HepG2 (cell line): ENCODE results near the gene ADAM15. TPM values are rescaled to one million over a fixed set of nuclear protein-coding genes. Genes with fewer than 3 reads are reported as not detected.

ENCODE experiments used
- CREM ChIP-seq, 2 experiments: sonication (generic) in 1 of 2; formaldehyde crosslinking in 1 of 2; IDR thresholded peaks; 2 replicates each; pipeline versions ENCODE4 v1.4.0 to v1.6.1; 2016 to 2020; ENCODE audit warnings: antibody characterized with exemption in 1 of 2, mild to moderate bottlenecking in 1 of 2, missing genetic modification reagents in 1 of 2
- ETV6 ChIP-seq: sonication (generic); formaldehyde crosslinking; conservative IDR thresholded peaks from 2 replicates; pipeline ENCODE4 v1.4.0; 2020; ENCODE audit warnings: missing genetic modification reagents
- FOXP1 ChIP-seq, 2 experiments: fragments of 450-650 bp in 1 of 2; IDR thresholded peaks; 2 replicates each; pipeline ENCODE4 v1.6.1; 2017 to 2018; ENCODE audit warnings: antibody characterized with exemption in 1 of 2
- IRF2 ChIP-seq: IDR thresholded peaks from 2 replicates; pipeline ENCODE4 v1.6.1; 2018; ENCODE audit warnings: missing genetic modification reagents, missing compliant biosample characterization
- JUN ChIP-seq: sonication (generic); formaldehyde crosslinking; IDR thresholded peaks from 2 replicates; pipeline ENCODE4 v1.4.0; 2020; ENCODE audit warnings: mild to moderate bottlenecking, missing genetic modification reagents
- KMT2A ChIP-seq: sonication (generic); formaldehyde crosslinking; IDR thresholded peaks from 2 replicates; pipeline ENCODE4 v1.4.0; 2020; ENCODE audit warnings: missing genetic modification reagents
- NFKBIZ ChIP-seq: IDR thresholded peaks from 2 replicates; pipeline ENCODE4 v1.6.1; 2018; ENCODE audit warnings: missing genetic modification reagents, missing compliant biosample characterization
- RARA ChIP-seq: IDR thresholded peaks from 2 replicates; pipeline ENCODE4 v1.6.1; 2016; ENCODE audit warnings: missing genetic modification reagents, missing compliant biosample characterization
- RELA ChIP-seq: sonication (generic); formaldehyde crosslinking; IDR thresholded peaks from 2 replicates; pipeline ENCODE4 v1.4.0; 2020; ENCODE audit warnings: missing genetic modification reagents
- SOX6 ChIP-seq, 2 experiments: fragments of 450-650 bp in 1 of 2; sonication (generic) in 1 of 2; formaldehyde crosslinking in 1 of 2; IDR thresholded peaks; 2 replicates each; pipeline versions ENCODE4 v1.4.0 to v1.6.1; 2017 to 2020; ENCODE audit warnings: antibody characterized with exemption in 1 of 2, mild to moderate bottlenecking in 1 of 2, missing genetic modification reagents in 1 of 2
- SP4 ChIP-seq: sonication (generic); formaldehyde crosslinking; IDR thresholded peaks from 2 replicates; pipeline ENCODE4 v1.8.1; 2023; ENCODE audit warnings: mild to moderate bottlenecking, missing genetic modification reagents
- SYNCRIP ChIP-seq: fragments of 200-400 bp; formaldehyde crosslinking; IDR thresholded peaks from 2 replicates; pipeline ENCODE4 v1.6.1; 2018; ENCODE audit warnings: mild to moderate bottlenecking, low read depth, low read length; ENCODE audit not compliant: insufficient read depth
- ZBTB7A ChIP-seq: sonication (generic); formaldehyde crosslinking; IDR thresholded peaks from 2 replicates; pipeline ENCODE4 v1.8.0; 2022; ENCODE audit warnings: mild to moderate bottlenecking, missing genetic modification reagents
- ZMYM2 ChIP-seq: sonication (generic); formaldehyde crosslinking; IDR thresholded peaks from 2 replicates; pipeline ENCODE4 v1.8.0; 2022; ENCODE audit warnings: mild to moderate bottlenecking, missing genetic modification reagents
- ZNF33A ChIP-seq: sonication (generic); formaldehyde crosslinking; IDR thresholded peaks from 2 replicates; pipeline ENCODE4 v1.5.1; 2020; ENCODE audit warnings: missing genetic modification reagents, mild to moderate bottlenecking, moderate library complexity, borderline replicate concordance
- ZNF605 ChIP-seq: sonication (generic); formaldehyde crosslinking; IDR thresholded peaks from 2 replicates; pipeline ENCODE4 v1.8.0; 2022; ENCODE audit warnings: mild to moderate bottlenecking, missing genetic modification reagents
- ZNF749 ChIP-seq: sonication (generic); formaldehyde crosslinking; IDR thresholded peaks from 2 replicates; pipeline ENCODE4 v1.8.0; 2022; ENCODE audit warnings: mild to moderate bottlenecking, missing genetic modification reagents, moderate library complexity, borderline replicate concordance
- polyA plus RNA-seq, 8 experiments: library from polyadenylated mRNA; depleted of rRNA in 3 of 8; stranded (reverse) in 7 of 8; unstranded in 1 of 8; fragments of >200 nt; fragmentation: Illumina TruSeq in 4 of 8; extraction: Trizol in 4 of 8; gene quantifications; 2 replicates each; pipeline versions ENCODE4 v1.2.1 to v1.2.3, GENCODE V29; 2011 to 2016; ENCODE audit warnings: low read depth in 4 of 8, missing spikeins in 1 of 8, mixed read lengths in 1 of 8; ENCODE audit not compliant: insufficient read depth in 1 of 8
- total RNA-seq, 5 experiments: library from RNA; depleted of rRNA; stranded (reverse); fragments of >200 nt; fragmentation: Illumina TruSeq; extraction: Trizol; gene quantifications; 2 replicates each; pipeline ENCODE4 v1.2.3, GENCODE V29; 2016; ENCODE audit warnings: low read depth in 1 of 5
- TF ChIP-seq, protein P1 (sequence below): sonication (generic); formaldehyde crosslinking; IDR thresholded peaks from 2 replicates; pipeline ENCODE4 v1.9.0; 2022; ENCODE audit warnings: missing genetic modification reagents, mild to moderate bottlenecking, borderline replicate concordance
- TF ChIP-seq, protein P2 (sequence below): sonication (generic); formaldehyde crosslinking; IDR thresholded peaks from 2 replicates; pipeline ENCODE4 v1.5.0; 2020; ENCODE audit warnings: mild to moderate bottlenecking, missing genetic modification reagents
- TF ChIP-seq, protein P3 (sequence below): sonication (generic); formaldehyde crosslinking; IDR thresholded peaks from 2 replicates; pipeline ENCODE4 v1.4.0; 2020; ENCODE audit warnings: missing genetic modification reagents
- TF ChIP-seq, protein P4 (sequence below): fragments of 450-650 bp; IDR thresholded peaks from 2 replicates; pipeline ENCODE4 v1.6.1; 2017; ENCODE audit warnings: mild to moderate bottlenecking

ADAM15 gene
- total and polyA plus RNA-seq, 2 of the 13 experiments (the other 11 are each of a cell fraction or from before 2014, with no cell fraction given): 17.9 to 25.6 TPM

DNA sequence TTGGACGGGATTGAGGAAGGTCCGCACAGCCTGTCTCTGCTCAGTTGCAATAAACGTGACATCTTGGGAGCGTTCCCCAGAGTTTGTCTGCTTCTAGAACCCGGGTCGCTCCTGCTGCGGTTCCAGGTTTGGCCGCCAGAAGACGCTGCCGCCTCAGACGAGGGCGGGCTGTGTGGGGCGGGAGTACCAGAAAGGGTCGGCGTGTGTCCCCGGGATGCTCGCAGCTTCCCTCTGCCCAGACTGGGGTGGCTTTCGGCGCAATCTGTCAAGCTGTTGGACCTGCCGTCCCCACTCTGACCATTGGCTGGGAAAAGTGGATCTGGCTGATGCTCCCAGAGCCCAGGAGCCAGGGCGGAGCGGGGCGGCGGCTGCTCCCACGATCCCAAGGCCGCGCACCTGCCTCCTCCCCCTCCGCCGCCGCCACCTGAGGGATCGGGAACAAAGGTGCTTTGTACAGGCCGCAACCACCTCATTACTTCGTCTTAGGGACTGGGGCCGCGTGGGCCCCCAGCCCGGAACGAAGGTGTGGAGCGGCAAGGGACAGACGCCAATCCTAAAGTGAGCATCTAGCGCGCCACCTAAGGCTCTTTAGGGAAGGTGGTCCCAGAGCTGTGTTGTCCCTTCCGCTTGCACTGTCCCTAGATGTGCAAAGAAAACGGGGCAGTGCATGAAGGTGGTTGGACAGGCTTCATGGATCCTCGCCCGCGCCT is 11.7 kb downstream of the ADAM15 start (continued):
- TF ChIP-seq, protein P1, sequence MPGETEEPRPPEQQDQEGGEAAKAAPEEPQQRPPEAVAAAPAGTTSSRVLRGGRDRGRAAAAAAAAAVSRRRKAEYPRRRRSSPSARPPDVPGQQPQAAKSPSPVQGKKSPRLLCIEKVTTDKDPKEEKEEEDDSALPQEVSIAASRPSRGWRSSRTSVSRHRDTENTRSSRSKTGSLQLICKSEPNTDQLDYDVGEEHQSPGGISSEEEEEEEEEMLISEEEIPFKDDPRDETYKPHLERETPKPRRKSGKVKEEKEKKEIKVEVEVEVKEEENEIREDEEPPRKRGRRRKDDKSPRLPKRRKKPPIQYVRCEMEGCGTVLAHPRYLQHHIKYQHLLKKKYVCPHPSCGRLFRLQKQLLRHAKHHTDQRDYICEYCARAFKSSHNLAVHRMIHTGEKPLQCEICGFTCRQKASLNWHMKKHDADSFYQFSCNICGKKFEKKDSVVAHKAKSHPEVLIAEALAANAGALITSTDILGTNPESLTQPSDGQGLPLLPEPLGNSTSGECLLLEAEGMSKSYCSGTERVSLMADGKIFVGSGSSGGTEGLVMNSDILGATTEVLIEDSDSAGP (CRISPR knock-in tag): peak; percentile 69
- TF ChIP-seq ZNF749 (CRISPR knock-in tag) (0 out of 2 replicates have a peak, but pooled peaks have one; percentile 6), ZNF605 (CRISPR knock-in tag) (peak; percentile 2; the same call in 1 of the 2 replicates), KMT2A (CRISPR knock-in tag) (0 out of 2 replicates have a peak, but pooled peaks have one; percentile 11), CREM (IDR thresholded peaks at IDR 0.05) (no peak), CREM (CRISPR knock-in tag; IDR thresholded peaks at IDR 0.05) (no peak), ETV6 (CRISPR knock-in tag) (no peak), SP4 (0 out of 2 replicates have a peak, but pooled peaks have one; percentile 14), RELA (CRISPR knock-in tag) (no peak), RARA (CRISPR knock-in tag) (no peak), JUN (CRISPR knock-in tag) (no peak), SOX6 (IDR thresholded peaks at IDR 0.05) (no peak), SOX6 (CRISPR knock-in tag; IDR thresholded peaks at IDR 0.05) (peak; percentile 24; the same call in 1 of the 2 replicates), FOXP1 (IDR thresholded peaks at IDR 0.05) (no peak), FOXP1 (CRISPR knock-in tag; IDR thresholded peaks at IDR 0.05) (no peak), NFKBIZ (CRISPR knock-in tag) (no peak), ZNF33A (CRISPR knock-in tag) (no peak), ZMYM2 (CRISPR knock-in tag) (no peak), IRF2 (CRISPR knock-in tag) (peak; percentile 53; the same call in 1 of the 2 replicates), SYNCRIP (no peak), ZBTB7A (CRISPR knock-in tag) (peak; percentile 46; the same call in 1 of the 2 replicates)
- TF ChIP-seq, protein P2, sequence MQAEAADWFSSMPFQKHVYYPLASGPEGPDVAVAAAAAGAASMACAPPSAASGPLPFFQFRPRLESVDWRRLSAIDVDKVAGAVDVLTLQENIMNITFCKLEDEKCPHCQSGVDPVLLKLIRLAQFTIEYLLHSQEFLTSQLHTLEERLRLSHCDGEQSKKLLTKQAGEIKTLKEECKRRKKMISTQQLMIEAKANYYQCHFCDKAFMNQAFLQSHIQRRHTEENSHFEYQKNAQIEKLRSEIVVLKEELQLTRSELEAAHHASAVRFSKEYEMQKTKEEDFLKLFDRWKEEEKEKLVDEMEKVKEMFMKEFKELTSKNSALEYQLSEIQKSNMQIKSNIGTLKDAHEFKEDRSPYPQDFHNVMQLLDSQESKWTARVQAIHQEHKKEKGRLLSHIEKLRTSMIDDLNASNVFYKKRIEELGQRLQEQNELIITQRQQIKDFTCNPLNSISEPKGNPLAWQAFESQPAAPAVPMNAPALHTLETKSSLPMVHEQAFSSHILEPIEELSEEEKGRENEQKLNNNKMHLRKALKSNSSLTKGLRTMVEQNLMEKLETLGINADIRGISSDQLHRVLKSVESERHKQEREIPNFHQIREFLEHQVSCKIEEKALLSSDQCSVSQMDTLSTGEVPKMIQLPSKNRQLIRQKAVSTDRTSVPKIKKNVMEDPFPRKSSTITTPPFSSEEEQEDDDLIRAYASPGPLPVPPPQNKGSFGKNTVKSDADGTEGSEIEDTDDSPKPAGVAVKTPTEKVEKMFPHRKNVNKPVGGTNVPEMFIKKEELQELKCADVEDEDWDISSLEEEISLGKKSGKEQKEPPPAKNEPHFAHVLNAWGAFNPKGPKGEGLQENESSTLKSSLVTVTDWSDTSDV (CRISPR knock-in tag): 0 out of 2 replicates have a peak, but pooled peaks have one; percentile 42
- TF ChIP-seq, protein P3, sequence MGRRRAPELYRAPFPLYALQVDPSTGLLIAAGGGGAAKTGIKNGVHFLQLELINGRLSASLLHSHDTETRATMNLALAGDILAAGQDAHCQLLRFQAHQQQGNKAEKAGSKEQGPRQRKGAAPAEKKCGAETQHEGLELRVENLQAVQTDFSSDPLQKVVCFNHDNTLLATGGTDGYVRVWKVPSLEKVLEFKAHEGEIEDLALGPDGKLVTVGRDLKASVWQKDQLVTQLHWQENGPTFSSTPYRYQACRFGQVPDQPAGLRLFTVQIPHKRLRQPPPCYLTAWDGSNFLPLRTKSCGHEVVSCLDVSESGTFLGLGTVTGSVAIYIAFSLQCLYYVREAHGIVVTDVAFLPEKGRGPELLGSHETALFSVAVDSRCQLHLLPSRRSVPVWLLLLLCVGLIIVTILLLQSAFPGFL: no peak
- TF ChIP-seq, protein P4, sequence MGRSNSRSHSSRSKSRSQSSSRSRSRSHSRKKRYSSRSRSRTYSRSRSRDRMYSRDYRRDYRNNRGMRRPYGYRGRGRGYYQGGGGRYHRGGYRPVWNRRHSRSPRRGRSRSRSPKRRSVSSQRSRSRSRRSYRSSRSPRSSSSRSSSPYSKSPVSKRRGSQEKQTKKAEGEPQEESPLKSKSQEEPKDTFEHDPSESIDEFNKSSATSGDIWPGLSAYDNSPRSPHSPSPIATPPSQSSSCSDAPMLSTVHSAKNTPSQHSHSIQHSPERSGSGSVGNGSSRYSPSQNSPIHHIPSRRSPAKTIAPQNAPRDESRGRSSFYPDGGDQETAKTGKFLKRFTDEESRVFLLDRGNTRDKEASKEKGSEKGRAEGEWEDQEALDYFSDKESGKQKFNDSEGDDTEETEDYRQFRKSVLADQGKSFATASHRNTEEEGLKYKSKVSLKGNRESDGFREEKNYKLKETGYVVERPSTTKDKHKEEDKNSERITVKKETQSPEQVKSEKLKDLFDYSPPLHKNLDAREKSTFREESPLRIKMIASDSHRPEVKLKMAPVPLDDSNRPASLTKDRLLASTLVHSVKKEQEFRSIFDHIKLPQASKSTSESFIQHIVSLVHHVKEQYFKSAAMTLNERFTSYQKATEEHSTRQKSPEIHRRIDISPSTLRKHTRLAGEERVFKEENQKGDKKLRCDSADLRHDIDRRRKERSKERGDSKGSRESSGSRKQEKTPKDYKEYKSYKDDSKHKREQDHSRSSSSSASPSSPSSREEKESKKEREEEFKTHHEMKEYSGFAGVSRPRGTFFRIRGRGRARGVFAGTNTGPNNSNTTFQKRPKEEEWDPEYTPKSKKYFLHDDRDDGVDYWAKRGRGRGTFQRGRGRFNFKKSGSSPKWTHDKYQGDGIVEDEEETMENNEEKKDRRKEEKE: no peak
